Measurements from ENCODE around the gene AFAP1.

The AFAP1 gene

GRCh38 chr4:7912826-7913225 lies 26.8 kb downstream of the AFAP1 start:
- DNase-seq, result no peak

GRCh38 chr4:7910952-7911578 lies 28.6 kb downstream of the AFAP1 start:
- no peak for DNase-seq

GRCh38 chr4:7910263-7910896 lies 29.3 kb downstream of the AFAP1 start:
- DNase-seq, result no peak

- DNase-seq, result no peak
Observed at GRCh38 chr4:7909463-7910262, 30.0 kb downstream of the AFAP1 start.

GRCh38 chr4:7908668-7909067 lies 31.0 kb downstream of the AFAP1 start:
- no peak for DNase-seq

GRCh38 chr4:7907142-7907541 lies 32.5 kb downstream of the AFAP1 start:
- no peak for DNase-seq

- no peak for DNase-seq
Observed at GRCh38 chr4:7906171-7906701, 33.4 kb downstream of the AFAP1 start.

- DNase-seq, result no peak
Observed at GRCh38 chr4:7904952-7905915, 34.4 kb downstream of the AFAP1 start.

GRCh38 chr4:7903791-7904516 lies 35.7 kb downstream of the AFAP1 start:
- no peak for DNase-seq

GRCh38 chr4:7902826-7903225 lies 36.8 kb downstream of the AFAP1 start:
- no peak for DNase-seq

- no peak for DNase-seq
Observed at GRCh38 chr4:7902101-7902553, 37.5 kb downstream of the AFAP1 start.

- peak; percentile 18 for DNase-seq
Observed at GRCh38 chr4:7901311-7901885, 38.3 kb downstream of the AFAP1 start.

- no peak for DNase-seq
Observed at GRCh38 chr4:7900334-7900909, 39.2 kb downstream of the AFAP1 start.

- DNase-seq, result no peak
Observed at GRCh38 chr4:7899184-7899869, 40.3 kb downstream of the AFAP1 start.

- no peak for DNase-seq
Observed at GRCh38 chr4:7898385-7898784, 41.3 kb downstream of the AFAP1 start.

GRCh38 chr4:7897811-7898210 lies 41.9 kb downstream of the AFAP1 start:
- no peak for DNase-seq

GRCh38 chr4:7894677-7895181 lies 44.9 kb downstream of the AFAP1 start:
- no peak for DNase-seq

- DNase-seq, result no peak
Observed at GRCh38 chr4:7894098-7894676, 45.5 kb downstream of the AFAP1 start.

- DNase-seq, result no peak
Observed at GRCh38 chr4:7893539-7893938, 46.1 kb downstream of the AFAP1 start.

Data from NCI-H187 treated with DMSO at 0.1 percent for 48 hours (cell line).